ENCODE results near the gene PIP5K1B.

PIP5K1B gene

DNA sequence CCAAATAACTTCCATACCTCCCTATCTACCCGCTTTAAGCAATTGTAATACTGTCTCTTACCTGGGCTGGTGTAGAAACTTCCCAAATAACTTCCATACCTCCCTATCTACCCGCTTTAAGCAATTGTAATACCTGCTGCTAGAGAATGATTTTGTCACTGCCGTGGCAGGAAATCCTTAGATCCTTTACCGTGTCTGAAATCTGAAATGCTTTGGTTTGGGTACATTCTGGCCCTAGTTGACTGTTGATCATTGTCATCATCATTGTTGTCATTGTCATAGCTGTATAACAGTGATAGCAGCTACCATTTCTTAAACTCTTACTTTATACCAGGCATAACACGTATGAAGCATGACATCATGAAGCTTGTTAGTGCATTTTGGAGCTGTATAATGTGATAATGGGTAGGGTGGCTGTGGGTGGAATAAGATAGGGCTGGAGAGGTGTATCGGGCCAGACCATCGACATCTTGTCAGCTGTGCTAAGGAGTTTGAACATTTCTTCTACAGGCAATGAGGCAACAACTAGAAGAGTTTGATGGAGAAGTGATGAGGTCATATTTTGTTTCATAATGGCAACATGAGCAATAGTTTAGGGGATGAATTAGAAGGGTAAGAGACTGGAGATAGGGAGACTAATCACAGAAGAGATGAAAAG, 15.7 kb downstream of the PIP5K1B start:
- no peak for DNase-seq (ENCODE audit: low spot score)
- ChIA-PET POLR2A (ENCODE audit: low non-redundant PET) (no interaction called here), CTCF (interaction anchor here (0.5 kb wide), 1 partner anchor 33 kb away, joined by 6 read pairs; no protein-coding TSS in a partner anchor)
- TF ChIP-seq, protein P1, sequence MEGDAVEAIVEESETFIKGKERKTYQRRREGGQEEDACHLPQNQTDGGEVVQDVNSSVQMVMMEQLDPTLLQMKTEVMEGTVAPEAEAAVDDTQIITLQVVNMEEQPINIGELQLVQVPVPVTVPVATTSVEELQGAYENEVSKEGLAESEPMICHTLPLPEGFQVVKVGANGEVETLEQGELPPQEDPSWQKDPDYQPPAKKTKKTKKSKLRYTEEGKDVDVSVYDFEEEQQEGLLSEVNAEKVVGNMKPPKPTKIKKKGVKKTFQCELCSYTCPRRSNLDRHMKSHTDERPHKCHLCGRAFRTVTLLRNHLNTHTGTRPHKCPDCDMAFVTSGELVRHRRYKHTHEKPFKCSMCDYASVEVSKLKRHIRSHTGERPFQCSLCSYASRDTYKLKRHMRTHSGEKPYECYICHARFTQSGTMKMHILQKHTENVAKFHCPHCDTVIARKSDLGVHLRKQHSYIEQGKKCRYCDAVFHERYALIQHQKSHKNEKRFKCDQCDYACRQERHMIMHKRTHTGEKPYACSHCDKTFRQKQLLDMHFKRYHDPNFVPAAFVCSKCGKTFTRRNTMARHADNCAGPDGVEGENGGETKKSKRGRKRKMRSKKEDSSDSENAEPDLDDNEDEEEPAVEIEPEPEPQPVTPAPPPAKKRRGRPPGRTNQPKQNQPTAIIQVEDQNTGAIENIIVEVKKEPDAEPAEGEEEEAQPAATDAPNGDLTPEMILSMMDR (conservative IDR thresholded peaks at IDR 0.05; ENCODE audit: low read depth), result no peak
- no peak overlapping the region for H3K27ac ChIP-seq

DNA sequence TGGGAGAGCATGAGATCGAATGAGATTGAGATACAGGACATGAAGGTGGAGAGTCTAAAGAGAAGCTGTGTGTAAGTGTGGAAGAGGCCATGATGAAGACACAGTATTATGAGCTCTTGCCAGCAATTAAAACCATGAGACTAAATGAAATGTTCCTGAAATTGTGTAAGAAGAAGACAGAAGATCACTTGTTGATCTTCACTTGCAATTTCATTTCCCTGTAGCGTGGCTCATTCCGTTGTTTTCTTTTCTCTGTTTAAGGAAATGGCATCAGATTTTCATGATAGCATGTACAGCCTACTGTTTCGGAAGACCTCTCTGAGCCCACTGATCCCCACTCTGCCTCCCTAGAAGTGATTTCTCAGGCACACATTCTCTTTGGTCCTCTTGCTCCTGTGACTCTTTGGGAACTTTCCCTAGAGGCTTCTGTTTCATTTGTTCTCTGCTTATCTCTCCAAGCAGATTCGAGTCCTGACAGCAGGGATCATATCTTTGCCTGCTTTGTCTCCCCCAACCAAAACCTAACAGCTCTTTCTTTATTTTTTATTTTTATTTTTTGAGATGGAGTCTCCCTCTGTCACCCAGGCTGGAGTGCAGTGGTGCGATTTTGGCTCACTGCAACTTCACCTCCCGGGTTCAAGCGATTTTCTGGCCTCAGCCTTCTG, 16.8 kb downstream of the PIP5K1B start:
- DNase-seq (ENCODE audit: low spot score), result no peak
- TF ChIP-seq, protein P1 (conservative IDR thresholded peaks at IDR 0.05; ENCODE audit: low read depth), result no peak
- H3K27ac ChIP-seq, result no peak overlapping the region
- ChIA-PET CTCF (no interaction called here), POLR2A (ENCODE audit: low non-redundant PET) (no interaction called here)

DNA sequence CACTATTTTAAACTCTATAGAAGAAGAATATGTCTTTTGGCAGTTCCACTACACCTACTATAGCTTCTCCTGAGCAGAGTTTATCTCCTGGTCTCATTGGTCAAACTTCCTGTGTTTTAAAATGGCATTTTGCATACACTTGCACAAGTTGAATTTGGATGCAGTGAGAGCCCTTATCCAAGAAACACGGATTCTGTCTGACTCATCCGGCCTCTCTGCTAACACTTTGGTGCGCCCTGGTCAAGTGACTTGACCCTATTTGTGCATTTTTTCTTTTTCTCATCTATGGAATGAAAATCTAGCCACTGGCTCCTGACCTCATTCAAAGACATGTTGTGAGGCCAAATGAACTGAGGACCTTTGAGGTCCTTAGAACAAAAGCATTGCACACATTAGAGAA, 20.0 kb downstream of the PIP5K1B start:
- ChIA-PET CTCF (no interaction called here), POLR2A (ENCODE audit: low non-redundant PET) (no interaction called here)
- TF ChIP-seq, protein P1 (conservative IDR thresholded peaks at IDR 0.05; ENCODE audit: low read depth), result no peak
- no peak overlapping the region for H3K27ac ChIP-seq
- DNase-seq (ENCODE audit: low spot score), result no peak

DNA sequence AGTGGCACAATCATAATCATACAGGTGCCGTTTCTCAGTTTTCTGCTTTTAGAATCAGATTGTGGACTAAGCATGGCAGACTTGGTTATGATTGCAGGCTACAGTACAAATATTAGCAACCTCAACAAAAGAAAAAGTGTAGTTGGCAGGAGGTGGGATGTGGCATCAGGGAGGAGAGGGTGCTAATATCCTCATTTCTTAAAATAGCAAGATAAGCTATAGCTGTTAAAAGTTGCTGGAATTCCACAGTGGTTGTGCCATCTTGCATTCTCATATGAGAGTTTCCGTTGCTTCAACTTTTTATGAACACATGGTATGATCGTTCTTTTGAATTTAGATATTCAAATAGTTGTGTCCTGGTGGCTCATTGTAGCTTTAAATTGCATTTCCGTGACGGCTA, 21.4 kb downstream of the PIP5K1B start:
- CTCF ChIA-PET, result interaction anchor here (0.5 to 0.7 kb wide), 3 partner anchors 204 to 322 kb away, joined by 3 read pairs; no protein-coding TSS in a partner anchor
- POLR2A ChIA-PET (ENCODE audit: low non-redundant PET), result no interaction called here
- TF ChIP-seq, protein P1 (conservative IDR thresholded peaks at IDR 0.05; ENCODE audit: low read depth), result no peak

DNA sequence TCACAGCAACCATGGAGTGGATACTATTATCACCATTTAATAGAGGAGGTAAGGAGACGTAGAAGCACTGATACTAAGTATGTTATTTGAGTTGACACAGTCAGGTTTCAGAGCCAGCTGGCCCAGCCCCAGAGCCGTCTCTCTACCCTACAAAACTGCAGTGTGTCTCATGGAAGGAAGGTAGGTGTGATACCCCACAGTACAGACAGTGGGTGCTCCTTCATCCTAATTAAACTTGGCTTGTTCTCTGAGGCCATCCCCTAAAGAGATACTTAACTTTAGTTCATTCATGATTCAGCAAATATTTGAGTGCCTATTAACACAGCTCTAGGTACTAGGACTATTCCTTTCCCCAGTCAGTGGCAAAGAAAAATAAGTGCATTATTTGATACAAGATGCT, 22.6 kb downstream of the PIP5K1B start:
- POLR2A ChIA-PET (ENCODE audit: low non-redundant PET), result no interaction called here
- CTCF ChIA-PET, result no interaction called here
- H3K27ac ChIP-seq, result no peak overlapping the region
- TF ChIP-seq, protein P1 (conservative IDR thresholded peaks at IDR 0.05; ENCODE audit: low read depth), result no peak
- no peak for DNase-seq (ENCODE audit: low spot score)

More for the DNA sequence above, 21.4 kb downstream of the PIP5K1B start:
- H3K27ac ChIP-seq, result no peak overlapping the region
- DNase-seq (ENCODE audit: low spot score), result no peak

DNA sequence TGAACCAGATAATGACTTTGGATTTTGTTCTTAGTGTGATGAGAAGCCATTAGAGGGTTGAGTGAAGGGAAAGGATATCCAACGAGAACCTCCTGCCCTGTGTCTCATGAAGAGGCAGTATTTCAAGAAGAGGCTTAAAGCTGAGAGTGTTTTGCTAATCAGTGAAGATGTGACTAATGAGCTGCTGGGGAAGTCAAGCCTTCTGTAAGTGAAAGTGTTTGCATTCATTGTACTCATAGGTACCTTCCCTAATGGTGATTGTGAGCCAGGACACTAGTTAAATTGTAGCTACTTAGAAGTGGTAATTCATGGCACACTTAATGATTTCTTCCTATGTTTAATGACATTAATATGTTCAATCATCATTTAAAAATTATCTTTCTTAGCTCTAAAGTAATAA, 23.7 kb downstream of the PIP5K1B start:
- ChIA-PET CTCF (interaction anchor here (0.5 kb wide), 1 partner anchor 1037 kb away, joined by 4 read pairs; no protein-coding TSS in a partner anchor), POLR2A (ENCODE audit: low non-redundant PET) (no interaction called here)
- TF ChIP-seq, protein P1 (conservative IDR thresholded peaks at IDR 0.05; ENCODE audit: low read depth), result no peak
- no peak for DNase-seq (ENCODE audit: low spot score)
- no peak overlapping the region for H3K27ac ChIP-seq

Data from RWPE1 (cell line).